Activated CD8-positive, alpha-beta memory T cell treated with anti-CD3 and anti-CD28 coated beads for 1 hour (primary cell): ENCODE results near the gene SPON1.
"Not testable (repeated sequence)": the region's sequence is repeated elsewhere in the genome, so short reads cannot be mapped to it uniquely, and the experiment has no call there.

Source experiments
- DNase-seq, 2 donors: peaks; one replicate each; pipeline ENCODE4 v3.0.0-alpha.2; 2020; ENCODE audit warnings: low read depth in 1 of 2; ENCODE audit errors: extremely low read depth in 1 of 2

Gene SPON1

GRCh38 chr11:13974631-13975030 is 12.1 kb downstream of the SPON1 start:
- DNase-seq: no peak

- no peak for DNase-seq
These were observed 20.7 kb downstream of the SPON1 start for GRCh38 chr11:13983081-13983751.

DNA sequence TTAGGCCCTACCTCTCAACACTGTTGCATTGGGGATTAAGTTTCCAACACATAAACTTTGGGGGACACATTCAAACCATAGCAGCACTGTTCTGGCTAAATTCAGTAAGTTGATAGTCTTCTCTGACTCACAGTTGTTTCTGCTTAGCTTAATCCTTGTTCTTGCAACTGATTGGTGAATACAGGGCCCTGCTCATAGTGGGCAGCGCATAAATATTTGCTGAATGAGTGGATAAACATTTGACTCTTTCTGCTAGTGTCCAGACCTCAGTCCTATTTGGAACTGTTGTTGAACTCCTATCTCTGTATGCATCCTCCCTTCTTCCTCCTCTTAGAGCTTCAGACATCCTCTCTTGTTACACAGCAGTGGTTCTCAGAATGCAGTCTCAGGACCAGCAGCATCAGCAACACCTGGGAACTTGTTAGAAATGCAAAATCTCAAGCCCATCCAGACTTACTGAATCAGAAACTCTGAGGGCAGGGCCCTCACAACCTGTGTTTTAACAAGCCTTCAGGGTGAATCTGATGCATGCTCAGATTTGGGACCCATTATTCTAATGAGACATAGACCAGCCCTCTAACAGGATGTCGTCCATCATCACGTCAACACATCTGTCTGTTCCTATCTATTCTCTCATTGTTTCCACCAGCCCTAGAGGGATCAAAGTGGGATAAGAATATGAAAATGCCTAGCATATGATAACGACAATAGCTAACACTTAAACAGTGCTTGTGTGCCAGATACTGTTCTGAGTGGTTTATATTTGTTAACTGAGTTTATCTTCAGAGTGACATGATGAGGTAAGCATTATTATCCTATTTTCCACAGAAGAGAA is 22.3 kb downstream of the SPON1 start:
- DNase-seq: no peak

DNA sequence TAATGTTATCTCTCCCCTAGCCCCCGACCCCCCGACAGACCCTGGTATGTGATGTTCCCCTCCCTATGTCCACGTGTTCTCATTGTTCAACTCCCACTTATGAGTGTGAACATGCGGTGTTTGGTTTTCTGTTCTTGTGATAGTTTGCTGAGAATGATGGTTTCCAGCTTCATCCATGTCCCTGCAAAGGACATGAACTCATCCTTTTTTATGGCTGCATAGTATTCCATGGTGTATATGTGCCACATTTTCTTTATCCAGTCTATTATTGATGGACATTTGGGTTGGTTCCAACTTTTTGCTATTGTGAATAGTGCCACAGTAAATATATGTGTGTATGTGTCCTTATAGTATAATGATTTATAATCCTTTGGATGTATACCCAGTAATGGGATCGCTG is 24.2 kb downstream of the SPON1 start:
- DNase-seq: not testable (repeated sequence)

- DNase-seq: not testable (repeated sequence)
These were observed 29.8 kb downstream of the SPON1 start for GRCh38 chr11:13992158-13992856.

DNA sequence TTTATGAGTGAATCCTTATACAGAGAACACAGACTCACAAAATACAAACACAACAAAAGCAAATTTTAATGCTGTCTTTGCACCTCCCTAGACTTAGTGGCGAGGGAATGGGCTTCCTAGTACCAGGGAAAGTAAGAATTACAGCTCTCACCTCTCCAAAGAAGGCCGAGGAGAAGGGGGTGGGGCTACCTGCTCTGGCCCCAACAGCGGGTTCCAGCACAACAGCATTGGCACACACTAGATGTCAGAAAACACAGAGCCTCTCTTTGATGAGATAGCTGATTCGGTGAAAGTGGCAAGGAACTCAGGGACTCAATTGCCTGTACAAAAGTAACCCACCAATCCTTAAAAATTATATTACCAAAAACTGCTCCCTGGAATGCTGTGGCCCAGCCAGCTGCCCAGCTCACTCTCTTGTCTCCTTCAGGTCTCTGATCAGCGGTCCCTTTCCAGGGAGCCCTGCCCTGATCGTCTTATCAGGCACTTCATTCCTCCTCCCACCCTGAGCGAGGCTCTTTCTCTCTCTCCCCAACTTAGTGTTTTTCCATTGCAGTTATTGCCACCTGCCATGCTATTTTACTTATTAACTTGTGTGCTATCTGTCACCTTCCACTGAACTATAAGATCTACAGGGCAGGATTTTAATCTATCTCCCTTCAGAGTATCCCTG is 30.7 kb downstream of the SPON1 start:
- no peak for DNase-seq

DNA sequence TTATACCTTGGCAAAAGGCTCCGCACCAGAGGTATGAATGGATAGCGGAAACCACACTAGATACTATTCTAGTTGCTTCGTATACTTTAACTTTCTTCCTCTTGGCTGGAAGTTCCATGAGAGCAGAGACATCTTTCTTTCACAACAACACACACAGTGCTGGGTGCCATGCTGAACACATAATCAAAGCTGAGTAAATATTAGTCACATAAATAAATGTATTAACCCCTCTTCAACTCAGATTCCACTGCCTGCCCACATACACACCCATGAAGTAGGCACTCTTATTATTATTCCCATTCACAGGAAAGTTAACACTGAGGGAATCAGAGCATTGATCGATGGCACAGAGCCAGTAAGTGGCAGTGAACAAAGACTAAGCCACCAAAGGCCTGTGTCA is 35.4 kb downstream of the SPON1 start:
- DNase-seq: no peak

DNA sequence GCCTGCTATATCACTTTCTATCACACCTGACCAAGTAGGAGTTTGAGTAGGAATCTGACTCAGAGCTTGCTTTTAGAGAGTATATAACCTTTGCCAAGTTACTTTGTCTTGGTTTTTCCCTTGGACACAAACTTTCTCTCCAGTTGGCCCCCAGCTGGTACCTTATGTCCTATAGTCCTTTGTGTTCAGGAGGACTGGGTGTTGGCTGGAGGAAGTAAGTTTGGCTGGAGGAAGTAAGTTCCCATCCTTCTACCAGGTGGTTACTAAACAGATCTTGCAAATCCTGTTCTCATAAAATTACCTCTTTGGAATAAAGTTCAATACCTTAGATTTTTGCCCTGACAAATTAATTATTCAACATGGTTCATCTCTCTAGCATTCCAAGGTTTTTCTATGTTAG is 37.2 kb downstream of the SPON1 start:
- no peak for DNase-seq

DNA sequence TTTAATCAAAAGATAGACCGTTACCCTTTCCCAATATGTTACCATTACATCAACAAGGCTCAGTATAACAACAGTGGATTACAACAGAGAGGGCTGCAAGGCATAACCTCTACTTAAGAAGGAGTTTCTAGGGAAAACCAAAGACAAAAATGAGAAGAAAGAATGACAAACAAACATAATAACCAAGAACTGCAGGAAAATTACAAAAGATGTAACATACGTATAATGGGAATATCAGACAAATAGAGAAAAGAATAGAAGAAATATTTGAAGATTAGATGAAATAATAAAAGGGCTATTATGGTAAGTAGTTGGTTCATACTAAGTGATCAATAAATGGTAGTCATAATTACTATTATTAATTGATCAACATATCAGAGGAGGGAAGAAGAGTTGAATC is 39.1 kb downstream of the SPON1 start:
- no peak for DNase-seq

- no peak for DNase-seq
These were observed 45.0 kb downstream of the SPON1 start for GRCh38 chr11:14007566-14007965.

GRCh38 chr11:14010665-14011064 is 48.1 kb downstream of the SPON1 start:
- no peak for DNase-seq

DNA sequence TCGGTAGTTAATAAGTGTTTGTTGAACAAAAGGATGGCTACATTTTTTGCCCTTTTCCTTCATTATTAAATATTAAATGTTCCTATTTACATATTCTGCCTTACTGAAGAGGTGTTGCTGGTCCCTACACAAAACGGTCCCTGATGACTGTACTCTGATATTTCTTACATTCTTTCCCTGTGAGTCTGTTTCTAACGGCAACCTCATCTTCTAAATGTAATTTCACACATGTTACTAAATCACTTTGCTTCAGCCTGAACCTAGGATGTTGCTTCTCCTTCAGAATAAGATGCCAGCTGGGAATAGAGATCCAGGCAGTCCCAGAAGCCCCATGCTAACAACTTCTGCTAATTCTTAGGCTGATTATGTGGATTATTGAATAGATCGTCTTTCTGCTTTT is 50.3 kb downstream of the SPON1 start:
- DNase-seq: no peak

- no peak for DNase-seq
These were observed 53.2 kb downstream of the SPON1 start for GRCh38 chr11:14015711-14016110.

- DNase-seq: no peak
These were observed 55.9 kb downstream of the SPON1 start for GRCh38 chr11:14018441-14018840.

DNA sequence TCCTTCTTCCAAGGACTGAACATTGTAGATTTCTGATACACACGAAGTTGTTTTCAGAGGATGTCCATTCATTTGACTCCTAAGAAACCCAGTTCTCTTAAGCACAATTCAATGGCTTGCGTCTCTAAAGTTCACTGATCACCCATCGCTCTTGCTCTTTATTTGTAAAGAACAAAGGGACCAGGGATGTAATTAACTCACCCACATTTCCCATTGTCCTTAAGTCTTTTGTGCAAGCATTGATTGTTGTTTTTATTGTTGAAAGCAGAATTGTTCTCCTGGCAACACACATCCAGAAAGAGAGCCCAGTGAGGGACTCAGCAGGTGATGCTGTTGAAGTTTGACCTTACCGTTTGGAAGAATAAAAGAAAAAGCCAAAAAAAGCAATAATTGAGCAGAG is 59.2 kb downstream of the SPON1 start:
- no peak for DNase-seq

- no peak for DNase-seq
These were observed 59.7 kb downstream of the SPON1 start for GRCh38 chr11:14022251-14022650.

DNA sequence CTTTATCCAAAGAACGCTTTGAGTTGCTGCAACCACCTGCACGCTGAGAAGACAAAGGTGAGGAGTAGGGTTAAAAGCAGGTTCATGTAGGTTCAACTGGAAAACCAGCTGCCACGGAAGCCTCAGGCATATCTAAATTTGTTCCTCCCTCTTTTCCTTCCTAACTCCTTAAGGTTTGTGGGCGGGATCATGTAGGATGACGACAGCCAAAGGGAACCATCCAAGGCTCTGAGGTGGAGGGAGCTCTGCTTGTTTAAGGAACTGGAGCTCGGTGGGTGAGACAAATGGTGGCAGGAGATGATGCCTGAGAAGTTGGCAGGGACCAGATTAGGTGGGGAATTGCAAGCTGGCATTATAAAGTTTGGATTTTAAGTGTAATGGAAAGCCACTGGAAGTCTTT is 60.3 kb downstream of the SPON1 start:
- no peak for DNase-seq

GRCh38 chr11:14026961-14027360 is 64.4 kb downstream of the SPON1 start:
- no peak for DNase-seq

- DNase-seq: no peak
These were observed 65.0 kb downstream of the SPON1 start for GRCh38 chr11:14027525-14027924.

GRCh38 chr11:14029440-14029839 is 66.9 kb downstream of the SPON1 start:
- no peak for DNase-seq
